Measurements from ENCODE around the gene EYA2.
"Not testable (repeated sequence)": the region's sequence is repeated elsewhere in the genome, so short reads cannot be mapped to it uniquely, and the experiment has no call there.

The EYA2 gene

GRCh38 chr20:46897328-46897880 is 2.8 kb downstream of the EYA2 start:
- no peak for DNase-seq

DNA sequence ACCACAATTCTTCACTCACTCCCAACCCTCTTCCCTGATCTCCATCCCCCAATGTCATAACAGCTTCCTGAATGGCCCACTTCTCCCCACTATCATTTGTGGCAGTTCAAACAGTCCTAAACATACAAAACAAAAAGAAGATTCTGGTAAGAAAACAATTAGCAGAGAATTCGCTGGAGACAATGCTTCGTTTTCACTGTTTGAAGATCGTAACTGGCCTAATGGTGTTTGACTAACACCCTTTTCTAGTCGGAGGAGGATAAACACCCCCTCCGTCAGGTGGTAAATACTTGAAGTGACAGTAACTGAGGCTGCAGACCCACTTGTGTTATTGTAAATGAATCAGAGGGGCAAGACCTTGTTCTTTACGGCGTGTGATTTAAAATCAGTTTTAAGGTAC is 3.8 kb downstream of the EYA2 start:
- no peak for DNase-seq

DNA sequence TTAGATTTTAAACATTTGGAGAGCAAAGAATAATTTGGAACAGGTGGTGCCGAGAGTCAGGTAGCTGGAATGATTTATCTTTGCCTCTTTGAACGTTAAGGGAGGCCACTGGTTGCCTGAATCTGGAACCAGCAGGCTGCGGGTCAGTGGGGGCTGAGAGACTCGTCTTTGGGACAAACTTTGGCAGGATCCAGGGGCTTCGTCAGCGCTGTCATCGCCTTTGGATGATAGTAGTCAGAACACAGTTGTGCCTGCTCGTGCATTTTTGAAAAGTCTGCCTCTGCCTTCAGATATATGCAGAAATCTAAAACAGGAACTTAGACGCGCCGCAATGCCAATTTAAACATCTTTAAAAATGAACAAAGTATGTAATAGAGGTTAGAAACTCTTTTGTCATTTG is 5.0 kb downstream of the EYA2 start:
- no peak for DNase-seq

DNA sequence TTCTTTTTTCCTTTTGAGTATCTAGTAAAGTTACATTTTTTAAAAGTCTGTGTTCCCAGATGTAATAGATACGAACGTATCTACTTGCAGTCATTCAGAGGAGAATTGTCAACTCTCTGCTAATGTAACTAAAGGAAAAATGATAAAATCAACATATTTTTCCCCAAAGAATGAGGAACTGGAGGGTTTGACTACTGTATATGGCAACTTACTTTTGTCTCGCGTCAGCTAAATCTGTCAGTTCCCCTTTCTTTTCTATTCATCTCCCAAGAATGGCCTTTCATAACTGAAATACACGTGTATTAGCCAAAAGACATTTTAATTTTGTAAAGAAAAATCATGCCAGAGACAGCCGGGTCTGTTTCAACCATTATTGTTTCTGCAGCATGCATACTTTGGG is 5.4 kb downstream of the EYA2 start:
- DNase-seq = no peak

DNA sequence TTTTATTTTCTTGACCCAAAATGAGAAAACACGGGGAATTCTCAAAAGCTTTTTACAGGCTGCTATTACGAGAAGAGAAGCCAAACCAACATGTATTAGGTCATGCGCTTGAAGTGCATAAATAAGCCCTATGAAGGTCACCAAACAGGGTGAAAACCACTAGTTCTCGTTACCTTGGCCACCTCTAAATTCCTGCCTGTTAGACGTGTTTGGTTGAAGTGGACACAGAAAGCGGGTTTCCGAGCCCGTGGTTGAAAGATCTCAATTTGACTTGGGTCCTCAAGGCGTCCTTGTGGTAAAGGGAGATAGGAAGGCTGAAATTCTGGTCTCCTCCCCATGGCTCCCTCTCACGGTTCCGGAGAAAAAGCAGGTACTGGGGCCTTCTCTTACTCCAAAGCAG is 6.2 kb downstream of the EYA2 start:
- DNase-seq = no peak

DNA sequence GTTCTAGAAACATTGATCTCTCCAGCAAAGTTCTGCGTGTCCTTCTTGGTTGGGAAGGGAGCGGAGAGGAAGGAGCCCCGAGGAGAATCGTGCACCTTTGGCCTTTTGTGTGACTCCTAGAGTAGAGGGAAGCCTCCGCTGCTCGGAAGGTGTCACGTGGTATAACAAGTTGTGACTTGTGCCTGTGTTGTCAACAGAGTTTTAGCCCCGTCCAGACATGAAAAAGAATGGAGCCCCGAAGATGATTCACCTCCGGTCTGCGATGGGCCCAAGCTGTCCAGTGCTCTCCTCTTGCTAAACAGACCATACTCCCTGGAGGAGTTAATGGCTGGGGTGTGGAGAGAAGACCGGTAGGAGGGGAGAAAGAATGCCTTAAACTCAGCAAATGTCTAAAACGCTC is 7.0 kb downstream of the EYA2 start:
- no peak for DNase-seq

GRCh38 chr20:46903256-46903655 is 8.6 kb downstream of the EYA2 start:
- DNase-seq = no peak

DNA sequence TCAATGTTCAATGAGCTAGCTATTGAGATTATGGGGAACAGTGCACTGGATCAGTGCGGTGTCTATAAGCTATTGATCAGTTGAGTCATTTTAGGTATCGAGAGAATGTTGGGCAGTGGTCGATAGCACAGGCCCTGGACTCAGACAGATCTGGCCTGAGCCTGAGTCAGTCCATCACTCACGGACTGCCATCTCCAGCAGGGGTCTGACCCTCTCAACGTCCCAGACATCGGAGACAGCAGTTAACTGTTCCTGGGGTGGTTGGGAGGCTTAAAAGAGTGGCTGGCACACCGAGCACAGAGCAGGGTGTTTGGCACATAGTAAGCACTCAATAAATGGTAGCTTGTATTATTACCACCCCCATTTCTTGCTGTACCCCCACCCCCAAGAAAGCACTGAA is 9.3 kb downstream of the EYA2 start:
- DNase-seq = no peak

DNA sequence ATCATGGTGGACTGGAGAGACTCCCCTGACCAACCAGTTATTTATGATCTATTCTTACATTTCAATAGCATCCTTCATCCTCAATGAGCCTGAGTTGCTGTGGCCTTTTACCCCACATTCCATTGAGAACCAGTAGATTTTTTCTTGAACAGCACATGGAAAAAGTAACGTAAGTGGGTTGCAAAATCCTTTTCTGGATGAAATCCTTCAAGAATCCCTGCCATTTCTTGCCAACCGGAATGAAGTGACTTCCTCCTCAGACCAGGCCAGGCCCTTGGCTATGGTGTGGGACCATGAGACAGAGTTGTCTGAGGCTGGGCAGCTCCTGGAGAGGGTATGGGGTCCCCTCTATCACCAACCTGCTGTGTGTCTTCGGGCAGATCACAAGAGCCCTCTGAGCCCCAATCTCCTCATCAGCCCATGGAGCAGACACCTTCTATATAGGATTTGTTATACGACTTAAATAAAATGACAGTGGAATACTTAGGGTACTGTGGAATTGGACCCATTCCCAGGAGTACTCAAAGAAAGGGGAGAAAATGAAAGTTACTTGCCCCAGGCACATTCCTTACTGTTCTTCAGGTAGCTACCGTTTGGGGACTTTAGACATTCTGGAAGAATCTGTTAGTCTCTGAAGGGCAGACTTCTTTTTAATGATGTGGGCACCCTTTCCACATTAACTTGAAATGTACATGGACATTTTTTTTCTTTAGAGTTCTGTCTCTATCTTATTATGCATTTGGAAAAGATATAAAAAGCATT is 10.9 kb downstream of the EYA2 start:
- DNase-seq = no peak

GRCh38 chr20:46913329-46914044 is 18.8 kb downstream of the EYA2 start:
- DNase-seq = peak in 1 of 2 experiments; percentile 0

DNA sequence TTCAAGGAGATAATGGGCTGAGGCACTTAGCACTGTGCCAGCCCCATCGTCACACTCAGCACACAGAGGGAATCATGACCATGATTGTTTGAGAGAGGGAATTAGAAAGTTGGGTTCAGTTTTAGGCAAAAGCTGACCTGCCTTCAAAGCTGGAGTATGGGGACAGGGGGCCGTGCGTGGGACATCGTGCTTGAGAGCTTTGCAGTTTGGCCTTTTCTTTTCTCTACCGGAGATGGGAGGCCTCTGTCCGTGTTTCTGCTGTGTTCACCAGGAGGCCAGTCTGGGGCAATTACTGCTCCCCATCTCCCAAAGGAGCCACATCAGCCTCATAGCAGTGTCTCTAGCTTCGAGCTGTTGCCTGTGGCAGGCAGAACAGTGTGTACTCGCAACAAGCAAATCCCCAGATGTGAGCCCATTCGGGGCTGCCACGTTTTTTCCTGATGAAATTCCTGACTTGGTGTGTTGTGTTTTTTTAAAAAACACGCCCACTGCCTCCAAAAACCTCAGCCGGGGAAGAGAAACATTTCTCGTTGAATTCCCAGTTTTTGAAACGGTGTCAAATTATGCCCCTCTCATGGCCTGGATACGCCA is 20.2 kb downstream of the EYA2 start:
- no peak for DNase-seq

DNA sequence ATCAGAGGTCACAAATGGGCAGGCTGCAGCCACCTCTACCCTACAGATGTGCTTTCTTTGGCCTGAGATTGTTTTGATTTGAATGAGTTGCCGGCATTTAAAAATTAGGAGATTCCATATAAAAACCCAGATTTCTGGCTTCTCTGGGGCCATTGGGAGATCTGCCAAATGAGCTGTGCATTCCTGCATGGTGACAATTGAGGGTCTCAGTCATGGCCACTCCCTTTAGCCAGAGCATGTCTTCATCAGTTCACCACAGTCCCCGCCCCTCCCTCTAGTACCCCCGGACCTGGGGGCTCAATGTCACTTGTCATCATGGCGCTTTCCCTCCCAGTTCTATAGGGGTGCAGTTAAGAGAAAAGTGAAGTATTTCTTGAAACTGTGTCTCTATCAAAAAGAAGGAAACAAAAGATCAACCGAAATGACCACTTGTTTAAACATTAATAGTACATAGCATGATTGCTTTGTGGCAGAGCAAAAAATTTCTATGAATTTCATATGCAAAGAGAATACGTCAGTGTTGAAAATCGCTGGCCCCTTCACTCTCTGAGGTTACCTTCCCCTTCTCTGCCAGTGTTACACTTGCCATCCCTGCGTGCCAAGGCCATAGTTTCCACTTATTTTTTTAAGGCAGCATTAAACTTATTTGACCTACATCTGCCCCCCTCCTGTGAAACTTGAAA is 21.1 kb downstream of the EYA2 start:
- DNase-seq = no peak

GRCh38 chr20:46916258-46916603 is 21.6 kb downstream of the EYA2 start:
- no peak for DNase-seq

DNA sequence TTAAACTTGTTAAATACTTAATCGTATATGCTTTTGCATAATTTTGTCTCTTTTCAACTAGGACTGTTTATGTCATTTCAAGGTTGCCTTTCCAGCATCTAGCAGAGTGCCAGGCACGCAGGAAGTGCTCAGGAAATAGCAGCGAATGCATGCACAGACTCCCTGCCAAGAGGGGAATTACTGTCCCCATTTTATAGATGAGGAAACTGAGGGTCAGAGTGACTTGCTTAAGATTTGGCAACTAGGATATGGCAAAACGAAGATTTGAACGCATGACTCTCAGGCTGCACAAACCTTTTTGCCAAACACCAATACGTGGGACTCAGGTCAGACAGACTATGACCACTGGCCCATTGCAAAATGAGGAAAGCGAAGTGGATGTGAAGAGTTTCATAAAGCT is 22.5 kb downstream of the EYA2 start:
- DNase-seq = no peak

GRCh38 chr20:46920114-46920513 is 25.5 kb downstream of the EYA2 start:
- DNase-seq = no peak

DNA sequence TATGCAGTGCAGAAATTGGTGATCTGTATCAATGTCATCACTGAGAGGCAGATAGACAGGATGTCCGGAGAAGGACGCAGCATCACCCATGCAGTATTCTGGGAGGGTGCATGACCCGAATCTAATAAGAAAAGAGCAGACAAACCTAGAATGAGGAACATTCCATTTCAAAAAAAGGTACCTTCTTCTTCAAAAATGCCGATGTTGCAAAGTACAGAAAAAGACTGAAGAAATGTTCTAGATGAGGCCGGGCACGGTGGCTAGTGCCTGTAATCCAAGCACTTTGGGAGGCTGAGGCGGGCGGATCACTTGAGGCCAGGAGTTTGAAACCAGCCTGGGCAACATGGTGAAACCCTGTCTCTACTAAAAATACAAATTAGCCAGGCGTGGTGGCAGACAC is 28.2 kb downstream of the EYA2 start:
- not testable (repeated sequence) for DNase-seq

- no peak for DNase-seq
Measured at GRCh38 chr20:46923550-46923949, 28.9 kb downstream of the EYA2 start.

DNA sequence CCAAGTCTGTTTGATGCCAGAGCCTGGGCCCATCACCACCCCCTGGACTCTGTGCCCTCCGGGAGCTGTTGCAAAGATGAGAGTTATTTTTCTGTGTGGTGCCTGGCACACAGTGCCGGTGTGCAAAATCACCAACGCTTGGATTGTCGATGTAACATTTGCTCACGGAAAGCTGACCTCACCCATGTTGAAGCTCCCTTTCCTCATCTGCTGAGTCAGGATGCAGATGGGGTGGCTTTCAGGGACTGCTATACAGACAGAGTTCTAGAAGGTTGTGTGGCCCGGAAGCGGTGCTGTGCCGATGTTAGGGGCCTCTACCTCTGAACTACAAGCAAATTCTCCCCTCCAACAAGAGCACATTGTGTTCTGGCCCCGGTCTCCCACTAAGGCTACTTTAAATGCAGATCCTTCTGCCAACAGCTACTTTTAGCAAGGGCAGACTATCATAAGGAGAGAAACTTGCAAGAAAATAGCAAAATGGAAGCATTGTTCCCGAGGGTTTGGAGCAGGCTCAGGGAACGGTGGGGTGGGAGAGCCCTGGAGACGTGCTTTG is 34.0 kb downstream of the EYA2 start:
- DNase-seq = peak in 1 of 2 experiments; percentile 5

- no peak for DNase-seq
Measured at GRCh38 chr20:46929902-46930301, 35.3 kb downstream of the EYA2 start.

DNA sequence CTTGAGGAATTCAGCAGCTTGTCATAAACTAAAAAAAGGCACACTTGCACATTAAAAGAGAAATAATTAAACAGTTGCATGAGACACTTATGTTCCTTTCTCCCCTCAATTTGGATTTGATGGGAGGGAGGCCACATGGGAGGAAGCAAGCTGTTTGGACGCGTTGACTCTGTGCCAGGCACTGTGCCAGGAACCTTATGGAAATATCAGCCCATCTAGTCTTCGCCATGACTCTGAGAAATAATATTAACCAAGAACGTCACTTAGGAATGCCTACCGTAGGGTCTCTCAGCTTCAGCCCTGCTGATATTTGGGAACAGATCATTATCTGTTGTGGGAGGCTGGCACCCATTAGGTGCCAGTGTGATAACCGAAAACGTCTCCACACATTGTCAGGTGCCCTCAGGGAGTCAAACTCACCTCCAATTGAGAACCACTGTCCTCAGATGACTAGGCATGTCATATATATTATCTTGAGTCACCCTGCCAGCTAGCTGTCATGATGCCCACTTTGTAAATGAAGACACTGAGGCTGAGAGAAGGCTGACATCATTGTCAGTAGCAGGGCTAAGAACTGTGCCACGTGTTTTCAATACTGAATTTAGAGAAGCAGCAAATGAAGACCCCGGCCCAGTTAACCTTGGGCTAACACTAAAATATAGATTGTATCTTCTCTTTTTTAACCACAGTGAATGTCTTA is 36.1 kb downstream of the EYA2 start:
- DNase-seq = peak; percentile 1 to 31

GRCh38 chr20:46931699-46932098 is 37.1 kb downstream of the EYA2 start:
- no peak for DNase-seq

DNA sequence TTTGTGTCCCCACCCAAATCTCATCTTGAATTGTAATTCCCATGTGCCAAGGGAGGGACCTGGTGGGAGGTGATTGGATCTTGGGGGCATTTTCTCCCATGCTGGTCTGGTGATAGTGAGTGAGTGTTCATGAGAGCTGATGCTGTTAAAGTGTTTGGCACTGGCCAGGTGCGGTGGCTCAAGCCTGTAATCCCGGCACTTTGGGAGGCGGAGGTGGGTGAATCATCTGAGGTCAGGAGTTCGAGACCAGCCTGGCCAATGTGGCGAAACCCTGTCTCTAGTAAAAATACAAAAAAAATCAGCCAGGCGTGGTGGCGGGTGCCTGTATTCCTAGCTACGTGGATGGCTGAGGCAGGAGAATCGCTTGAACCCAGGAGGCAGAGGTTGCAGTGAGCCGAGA is 37.8 kb downstream of the EYA2 start:
- not testable (repeated sequence) for DNase-seq
